Amniotic stem cell (primary cell): ENCODE data around the gene IFIT5.
"Not testable (repeated sequence)": the region's sequence is repeated elsewhere in the genome, so short reads cannot be mapped to it uniquely, and the experiment has no call there.

Experiments
- DNase-seq: peaks from one replicate; lab custom pipeline; 2025; lab: John Stamatoyannopoulos, UW

Gene IFIT5, protein sequence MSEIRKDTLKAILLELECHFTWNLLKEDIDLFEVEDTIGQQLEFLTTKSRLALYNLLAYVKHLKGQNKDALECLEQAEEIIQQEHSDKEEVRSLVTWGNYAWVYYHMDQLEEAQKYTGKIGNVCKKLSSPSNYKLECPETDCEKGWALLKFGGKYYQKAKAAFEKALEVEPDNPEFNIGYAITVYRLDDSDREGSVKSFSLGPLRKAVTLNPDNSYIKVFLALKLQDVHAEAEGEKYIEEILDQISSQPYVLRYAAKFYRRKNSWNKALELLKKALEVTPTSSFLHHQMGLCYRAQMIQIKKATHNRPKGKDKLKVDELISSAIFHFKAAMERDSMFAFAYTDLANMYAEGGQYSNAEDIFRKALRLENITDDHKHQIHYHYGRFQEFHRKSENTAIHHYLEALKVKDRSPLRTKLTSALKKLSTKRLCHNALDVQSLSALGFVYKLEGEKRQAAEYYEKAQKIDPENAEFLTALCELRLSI

GRCh38 chr10:89414146-89414878 is at the start of gene IFIT5:
Gene IFIT5 (plus strand): TSS chr10:89414568. CDS start chr10:89414799, 231 bp downstream.
- peak; percentile 73 for DNase-seq

- DNase-seq: no peak
These were observed 46.8 kb upstream of the IFIT5 start for GRCh38 chr10:89367529-89367928.

DNA sequence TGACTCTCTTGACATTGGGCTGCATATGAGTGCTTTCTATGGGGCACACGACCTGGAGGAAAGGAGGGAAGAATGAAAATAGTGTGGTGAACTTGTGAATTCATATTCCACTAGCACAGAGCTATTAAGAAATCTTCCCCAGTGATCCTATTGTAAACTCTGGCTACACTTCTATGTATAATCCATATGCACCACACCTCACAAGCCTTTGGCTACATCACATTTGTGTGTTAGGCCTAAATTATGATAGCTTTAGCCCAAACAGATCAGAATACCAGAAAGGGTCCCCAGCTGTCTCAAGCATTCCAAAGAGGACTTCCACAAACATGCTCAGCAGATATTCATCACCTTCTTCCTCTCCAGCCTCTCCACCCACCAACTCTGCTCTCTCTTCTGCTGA is 46.2 kb upstream of the IFIT5 start:
- DNase-seq: no peak

DNA sequence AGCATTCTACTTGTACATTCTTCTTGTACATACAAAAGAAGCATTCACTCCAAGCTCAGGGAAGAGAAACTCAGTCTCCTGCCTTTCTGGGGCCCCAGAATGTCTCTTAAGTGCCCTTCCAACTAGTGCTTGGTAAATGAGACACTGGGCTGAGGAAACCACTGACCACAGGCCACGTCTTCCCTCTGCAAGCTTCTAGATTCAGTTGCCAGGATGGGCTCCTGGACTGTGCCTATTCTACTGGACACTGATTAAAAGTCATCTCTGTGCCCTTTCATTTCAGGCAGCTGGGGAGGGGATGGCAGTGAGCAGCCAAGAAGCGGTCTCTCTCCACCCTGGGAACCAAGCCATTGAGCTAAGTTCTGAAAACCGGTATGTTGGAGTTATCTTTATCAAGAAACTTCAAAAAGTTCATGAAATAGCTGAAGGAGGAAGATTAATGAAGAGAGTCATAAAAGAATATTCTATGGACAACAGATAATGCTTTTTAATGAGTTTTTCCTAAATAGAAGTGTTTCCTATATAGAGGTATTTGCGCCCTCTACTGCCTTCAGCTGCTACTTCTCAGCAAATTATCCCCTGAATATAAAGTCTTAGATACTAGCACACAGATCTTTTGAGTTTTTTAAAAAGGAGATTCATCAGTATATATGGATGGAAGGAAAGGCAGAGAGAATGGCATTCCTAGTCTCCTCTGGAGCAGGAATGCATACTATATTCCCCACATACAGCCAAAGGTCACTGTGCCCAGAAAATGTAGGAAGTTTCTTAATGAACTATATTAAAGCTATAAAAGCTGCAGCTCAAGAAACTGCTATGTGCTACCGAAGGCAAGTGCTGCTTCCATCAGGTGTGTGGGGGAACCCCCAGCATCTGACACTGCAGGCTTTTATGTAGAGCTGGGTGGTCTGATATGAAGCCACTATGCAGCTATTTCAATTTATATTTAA is 44.9 kb upstream of the IFIT5 start:
- DNase-seq: peak; percentile 31

GRCh38 chr10:89371079-89371478 is 43.3 kb upstream of the IFIT5 start:
- no peak for DNase-seq

GRCh38 chr10:89371987-89372386 is 42.4 kb upstream of the IFIT5 start:
- no peak for DNase-seq

GRCh38 chr10:89373916-89374711 is 40.3 kb upstream of the IFIT5 start:
- DNase-seq: peak; percentile 70

DNA sequence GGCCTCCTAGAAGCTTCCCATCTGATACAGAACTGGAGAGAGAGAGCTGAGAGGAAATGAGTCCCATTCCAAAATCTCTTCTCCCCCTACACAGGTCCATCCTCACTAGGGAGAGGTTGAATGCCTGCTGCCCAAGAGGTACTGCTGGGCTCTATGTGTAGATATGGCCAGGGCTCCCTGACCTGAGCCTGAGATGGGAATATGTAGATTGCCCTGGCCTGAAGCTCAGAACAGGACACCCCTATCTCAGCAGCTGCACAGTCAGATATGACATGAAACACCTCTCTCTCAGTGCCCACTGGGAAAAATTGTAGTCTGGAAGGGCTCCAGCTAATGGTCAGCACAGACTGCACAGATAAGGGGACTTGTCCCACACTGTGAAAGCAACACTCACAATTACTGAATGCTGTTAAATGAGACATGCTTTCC is 39.6 kb upstream of the IFIT5 start:
- DNase-seq: no peak

DNA sequence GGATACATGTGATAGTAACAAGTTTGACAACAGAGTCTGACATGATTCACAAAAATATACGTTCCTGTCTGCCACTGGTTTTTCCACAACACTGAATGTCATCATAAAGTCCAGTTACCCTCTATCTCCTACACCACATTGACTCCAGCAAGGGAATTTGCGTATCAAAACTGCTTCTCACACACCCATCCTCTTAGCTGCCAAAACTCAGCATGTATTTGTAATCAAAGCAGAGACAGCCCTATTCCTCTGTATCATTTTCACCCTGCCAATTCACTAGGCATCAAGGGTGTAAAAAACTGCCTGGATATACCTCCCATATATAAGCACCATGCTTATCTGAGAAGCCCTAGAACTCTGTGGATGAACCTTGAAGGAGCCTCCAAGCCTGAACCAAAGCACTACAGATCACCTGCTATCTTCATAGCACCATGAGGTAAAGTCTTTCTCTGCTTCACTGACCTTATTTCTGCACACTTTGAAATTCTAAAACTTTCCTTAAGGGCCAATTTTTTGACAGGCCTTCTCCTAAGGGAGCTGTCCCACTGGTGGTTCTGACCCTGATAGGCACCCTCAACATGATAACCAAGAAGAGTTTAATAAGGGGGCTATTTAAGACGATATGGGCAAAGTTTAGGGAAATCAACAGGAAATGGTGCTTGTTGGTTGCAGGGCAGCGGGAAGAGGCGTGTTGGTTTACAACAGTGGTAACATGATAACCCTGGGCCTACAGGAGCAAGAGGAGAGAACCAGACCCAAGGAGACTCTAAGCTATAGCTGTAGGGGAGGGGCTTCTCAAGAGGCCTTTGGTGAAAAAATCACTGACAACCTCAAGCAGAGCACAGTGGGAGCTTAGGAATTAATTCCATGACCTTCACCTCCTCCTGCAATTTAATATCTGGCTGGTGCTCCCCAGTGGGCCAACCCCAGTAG is 36.4 kb upstream of the IFIT5 start, which contains the start of gene IFIT1B:
Gene IFIT1B (plus strand): TSS at position 352 of the 933 bp plus-strand sequence. CDS start 80 bp downstream, at position 432.
- no peak for DNase-seq

- no peak for DNase-seq
These were observed 35.3 kb upstream of the IFIT5 start for GRCh38 chr10:89379103-89379502.

DNA sequence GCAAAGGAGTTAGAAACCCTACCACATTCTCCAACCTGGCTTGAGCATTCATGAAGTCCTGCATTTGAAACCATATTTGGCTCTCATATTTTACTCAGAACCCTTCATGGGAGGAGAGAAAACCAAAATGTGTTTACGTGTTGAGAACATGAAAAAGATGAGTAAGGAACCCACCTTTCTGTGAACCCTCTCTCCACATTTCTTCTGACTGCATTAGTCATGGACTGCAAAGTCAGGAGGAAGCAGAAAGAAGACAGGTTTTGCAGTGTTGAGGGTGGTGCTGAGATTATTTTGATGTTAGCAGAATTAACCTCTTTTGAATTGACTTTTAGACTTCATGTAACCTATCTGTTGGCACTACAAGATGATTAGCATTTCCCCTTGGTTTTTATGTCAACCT is 31.6 kb upstream of the IFIT5 start:
- DNase-seq: no peak

- DNase-seq: no peak
These were observed 29.7 kb upstream of the IFIT5 start for GRCh38 chr10:89384474-89385340.

DNA sequence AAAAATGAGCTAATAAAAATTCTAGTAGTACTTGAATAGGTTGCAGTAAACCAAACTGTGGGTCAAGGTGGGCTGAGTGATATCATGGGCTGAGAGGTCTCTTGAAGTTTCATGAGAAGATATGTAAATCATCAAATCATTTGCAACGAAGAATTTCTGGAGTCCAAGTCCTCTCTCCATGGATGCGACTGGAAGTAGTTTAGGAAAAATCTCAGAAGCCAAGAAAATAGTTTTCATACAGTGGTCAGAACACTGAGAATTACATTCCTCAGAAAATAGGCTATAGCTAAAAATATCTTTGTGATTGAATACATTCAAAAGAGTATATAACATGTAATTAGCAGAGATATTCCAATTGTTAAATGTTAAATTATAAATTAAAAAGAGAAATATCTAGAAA is 25.6 kb upstream of the IFIT5 start:
- no peak for DNase-seq

DNA sequence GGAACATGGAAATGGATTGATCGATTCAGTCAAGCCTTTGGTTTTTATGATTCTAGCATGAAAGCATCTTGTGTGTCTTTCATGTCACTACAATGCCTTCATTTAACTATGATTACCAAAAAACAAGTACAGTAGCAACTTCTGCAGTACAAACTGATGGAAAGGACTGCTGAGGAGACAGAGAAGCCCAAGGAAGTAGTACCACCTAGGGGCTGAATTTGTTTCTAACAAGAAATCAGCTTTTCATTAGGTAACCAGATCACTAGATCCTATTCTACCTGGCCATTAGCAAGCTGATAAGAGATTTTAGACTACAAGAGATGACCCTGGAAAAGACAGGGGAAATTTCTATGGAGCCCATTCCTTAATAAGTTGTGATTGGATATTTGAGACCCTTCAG is 25.1 kb upstream of the IFIT5 start:
- no peak for DNase-seq

DNA sequence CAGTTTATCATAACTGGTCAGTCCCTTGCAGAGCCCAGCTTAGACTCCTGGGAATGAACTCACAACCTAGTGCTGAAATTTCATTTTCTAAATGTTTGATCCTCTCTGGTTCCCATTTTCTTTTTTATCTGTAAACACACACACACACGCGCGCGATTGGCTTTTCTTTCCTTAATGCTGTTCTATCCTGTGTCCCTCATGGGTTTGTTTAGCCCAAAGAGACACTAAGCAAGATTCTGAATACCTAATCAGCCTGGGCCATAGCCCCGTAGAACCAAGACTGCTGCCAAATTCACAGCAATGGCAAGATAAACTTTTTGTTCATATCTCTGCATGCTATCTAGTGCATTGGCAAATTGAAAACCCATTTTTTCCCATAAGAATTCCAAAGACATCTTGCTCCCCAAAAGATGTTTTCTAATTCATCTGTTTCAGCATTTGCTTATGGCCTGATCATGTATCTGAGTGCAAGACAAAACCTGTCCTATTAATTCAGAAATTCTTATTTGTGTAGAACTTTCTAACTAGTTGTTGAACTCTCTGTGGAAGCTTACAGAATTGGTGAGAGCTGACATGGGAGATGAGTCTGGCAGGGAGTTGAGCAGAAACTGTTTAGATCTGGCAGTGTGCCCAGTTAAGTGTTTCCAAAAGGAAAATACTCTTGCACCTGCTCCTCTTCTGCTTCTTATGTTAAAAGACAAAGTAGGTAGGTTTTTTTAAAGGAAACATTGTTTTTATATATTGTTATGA is 23.7 kb upstream of the IFIT5 start:
- DNase-seq: no peak

DNA sequence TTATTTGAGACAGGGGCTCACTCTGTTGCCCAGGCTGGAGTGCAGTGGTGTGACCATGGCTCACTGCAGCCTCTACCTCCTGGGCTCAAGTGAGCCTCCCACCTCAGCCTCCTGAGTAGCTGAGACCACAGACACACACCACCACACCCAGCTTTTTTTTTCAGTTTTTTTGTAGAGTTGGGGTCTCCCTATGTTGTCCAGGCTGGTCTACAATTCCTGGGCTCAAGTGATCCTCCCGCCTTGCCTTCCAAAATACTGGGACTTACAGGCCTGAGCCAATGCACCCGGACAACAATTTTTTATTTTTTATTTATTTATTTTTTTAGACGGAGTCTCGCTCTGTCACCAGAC is 23.2 kb upstream of the IFIT5 start:
- not testable (repeated sequence) for DNase-seq

DNA sequence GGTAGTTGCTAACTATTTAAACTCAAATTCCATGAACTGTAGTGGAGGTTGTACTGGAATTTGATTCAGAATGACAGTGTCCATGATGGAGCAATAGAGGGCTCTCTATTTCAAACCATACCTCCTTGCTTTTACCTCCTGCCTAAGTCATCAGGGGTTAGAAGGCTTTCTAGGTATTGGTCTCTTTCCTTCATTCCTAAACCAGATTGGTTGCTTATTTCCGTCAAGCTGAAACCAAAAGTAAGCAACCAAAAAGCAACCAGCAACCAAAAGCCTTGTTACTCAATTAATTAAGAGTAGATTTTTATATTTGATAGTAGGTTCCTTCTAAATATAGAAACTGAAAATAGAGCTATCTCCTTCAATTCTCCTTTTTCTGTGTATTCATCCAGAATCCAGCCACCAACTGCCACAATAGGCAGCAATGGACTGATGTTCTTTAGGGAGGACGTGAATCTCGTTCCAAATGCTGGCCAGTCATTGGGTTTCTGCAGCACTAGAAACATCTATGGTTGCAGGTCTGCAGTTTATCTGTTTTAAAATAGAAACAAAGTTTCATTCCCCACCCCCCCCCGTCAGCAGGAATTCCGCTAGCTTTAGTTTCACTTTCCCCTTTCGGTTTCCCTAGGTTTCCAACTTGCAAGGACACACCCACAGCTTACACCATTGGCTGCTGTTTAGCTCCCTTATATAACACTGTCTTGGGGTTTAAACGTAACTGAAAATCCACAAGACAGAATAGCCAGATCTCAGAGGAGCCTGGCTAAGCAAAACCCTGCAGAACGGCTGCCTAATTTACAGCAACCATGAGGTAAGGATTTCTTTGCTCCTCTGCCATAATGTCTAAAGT is 22.2 kb upstream of the IFIT5 start, which contains the start of gene IFIT1:
Gene IFIT1 (plus strand): TSS at position 717 of the 850 bp plus-strand sequence. CDS start 90 bp downstream, at position 807.
- DNase-seq: peak; percentile 90
